SKM-1 (cell line): ENCODE data around the gene APOLD1.
"Not testable (repeated sequence)": the region's sequence is repeated elsewhere in the genome, so short reads cannot be mapped to it uniquely, and the experiment has no call there.

Source experiments
- DNase-seq: peaks from one replicate; lab custom pipeline; 2025; ENCODE audit not compliant: unreplicated experiment; lab: John Stamatoyannopoulos, UW

The APOLD1 gene

DNA sequence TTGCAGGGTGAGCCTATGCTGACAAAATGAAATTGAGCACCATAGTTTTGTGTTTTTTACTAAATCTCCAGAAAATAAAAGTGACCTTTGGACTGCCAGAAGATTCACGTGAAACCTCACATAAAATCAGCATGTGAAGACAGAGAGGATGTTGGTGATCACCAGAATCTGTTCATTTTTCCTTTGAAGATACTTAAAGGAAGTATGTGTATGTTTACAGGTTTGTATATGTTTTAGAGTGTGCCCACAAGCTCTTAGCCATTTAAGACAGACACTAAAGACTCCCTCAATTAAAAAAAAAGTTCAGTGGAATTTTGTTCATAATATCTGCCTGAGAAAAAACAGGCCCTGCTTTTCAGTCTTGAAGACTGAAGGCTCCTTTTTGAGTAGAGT lies 53.5 kb downstream of the APOLD1 start:
- no peak for DNase-seq

DNA sequence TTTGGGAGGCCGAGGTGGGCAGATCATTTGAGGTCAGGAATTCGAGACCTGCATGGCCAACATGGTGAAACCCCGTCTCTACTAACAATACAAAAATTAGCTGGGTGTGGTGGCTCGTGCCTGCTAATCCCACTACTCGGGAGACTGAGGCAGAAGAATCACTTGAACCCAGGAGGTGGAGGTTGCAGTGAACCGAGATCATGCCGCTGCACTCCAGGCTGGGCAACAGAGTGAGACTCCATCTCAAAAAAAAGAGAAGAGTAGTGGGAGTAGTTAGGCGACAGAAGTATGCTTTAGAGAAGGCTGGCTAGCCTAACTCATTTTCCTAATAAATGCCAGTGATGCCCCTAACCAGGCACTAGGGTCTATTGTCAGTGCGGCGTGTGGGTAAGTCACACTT lies 54.0 kb downstream of the APOLD1 start:
- DNase-seq, result not testable (repeated sequence)

DNA sequence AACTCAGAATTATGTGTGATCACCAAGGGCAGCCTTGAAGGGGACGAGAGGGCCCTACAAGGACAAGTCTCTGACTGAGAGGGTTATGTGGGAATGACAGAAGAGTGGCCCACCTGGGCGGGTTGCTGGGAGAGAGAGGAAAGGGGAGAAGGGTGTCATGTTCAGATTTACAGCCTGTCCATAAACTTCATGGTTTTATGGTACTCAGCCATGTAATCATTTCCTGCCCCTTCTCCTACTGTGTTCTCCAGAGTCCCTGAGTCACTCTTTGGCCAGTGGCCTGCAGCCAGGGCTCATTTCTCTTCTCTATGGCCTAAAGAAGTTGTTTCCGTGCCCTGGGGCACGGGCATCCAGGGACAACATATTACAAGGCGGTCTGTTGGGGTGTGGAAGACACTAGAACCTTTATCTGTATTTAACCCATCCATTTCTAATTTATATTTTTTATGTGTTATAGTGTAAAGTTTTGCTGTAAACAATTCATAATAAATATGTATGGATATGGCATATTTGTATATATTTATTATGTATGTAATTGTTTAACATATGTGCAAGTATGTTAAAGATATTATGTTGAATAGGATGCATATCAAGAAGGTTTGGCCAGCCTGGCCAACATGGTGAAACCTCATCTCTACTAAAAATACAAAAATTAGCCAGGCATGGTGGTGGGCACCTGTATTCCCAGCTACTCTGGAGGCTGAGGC lies 54.6 kb downstream of the APOLD1 start:
- DNase-seq, result no peak

DNA sequence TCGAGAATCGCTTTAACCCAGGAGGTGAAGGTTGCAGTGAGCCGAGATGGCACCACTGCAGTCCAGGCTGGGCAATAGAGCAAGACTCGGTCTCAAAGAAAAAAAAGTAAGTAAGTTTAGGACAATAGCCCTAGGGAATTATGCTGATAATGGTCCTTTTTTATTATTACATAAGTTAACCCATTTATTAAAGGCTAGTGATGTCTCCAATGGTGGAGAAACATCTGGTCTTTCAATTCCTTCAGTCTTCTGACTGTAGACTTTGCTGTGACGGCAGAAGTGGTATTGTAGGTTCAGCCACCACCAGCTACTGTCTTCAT lies 55.1 kb downstream of the APOLD1 start:
- no peak for DNase-seq
